HG03565 (cell line): ENCODE results near the gene MUC5AC.

Experiments used
- ATAC-seq: cut with Tn5 transposase; IDR thresholded peaks from one replicate; pipeline ENCODE4 v1.9.1; 2021; ENCODE audit warnings: mild to moderate bottlenecking, moderate library complexity; ENCODE audit not compliant: unreplicated experiment

Gene MUC5AC

DNA sequence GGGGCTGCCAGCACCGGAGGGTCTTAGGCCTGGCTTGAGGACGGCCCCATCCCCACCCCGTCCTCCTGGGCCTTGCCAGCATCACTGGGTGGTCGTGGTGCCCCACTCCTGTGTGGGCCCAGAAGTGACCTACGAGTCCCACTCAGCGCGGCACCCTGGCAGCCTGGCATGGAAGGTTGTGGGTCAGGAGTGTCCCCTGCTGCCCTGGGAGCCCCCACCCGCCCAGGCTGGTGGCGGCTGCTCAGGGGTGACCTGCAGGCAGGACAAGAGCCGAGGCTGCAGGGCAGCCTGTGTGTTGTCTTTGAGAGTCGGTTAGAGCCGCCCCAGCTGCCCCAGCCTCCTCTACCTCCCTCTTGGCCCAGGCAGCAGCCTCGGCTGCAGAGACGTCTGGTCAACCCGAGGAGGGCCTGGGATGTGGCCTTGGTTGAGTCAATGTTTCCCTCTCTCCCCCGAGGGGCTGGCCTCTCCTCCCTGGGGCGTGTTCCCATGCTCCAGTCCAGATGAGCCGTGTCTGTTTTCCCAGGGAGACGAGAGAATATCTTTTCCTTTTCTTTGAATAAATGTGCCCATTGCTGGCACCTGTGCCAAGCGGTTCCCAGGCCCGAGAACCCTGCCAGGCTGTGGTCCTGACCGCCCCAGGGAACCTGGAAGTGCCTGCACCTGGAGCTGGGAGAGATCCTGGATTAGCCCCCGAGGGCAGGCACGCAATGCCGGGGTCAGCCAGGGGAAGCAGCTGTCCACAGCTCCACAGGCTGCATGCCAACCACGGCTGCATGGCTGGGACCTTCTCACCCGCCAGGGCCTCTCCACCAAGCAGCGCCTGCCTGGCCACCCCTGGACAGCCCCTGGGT lies 35.7 kb upstream of the MUC5AC start:
- ATAC-seq = no peak

DNA sequence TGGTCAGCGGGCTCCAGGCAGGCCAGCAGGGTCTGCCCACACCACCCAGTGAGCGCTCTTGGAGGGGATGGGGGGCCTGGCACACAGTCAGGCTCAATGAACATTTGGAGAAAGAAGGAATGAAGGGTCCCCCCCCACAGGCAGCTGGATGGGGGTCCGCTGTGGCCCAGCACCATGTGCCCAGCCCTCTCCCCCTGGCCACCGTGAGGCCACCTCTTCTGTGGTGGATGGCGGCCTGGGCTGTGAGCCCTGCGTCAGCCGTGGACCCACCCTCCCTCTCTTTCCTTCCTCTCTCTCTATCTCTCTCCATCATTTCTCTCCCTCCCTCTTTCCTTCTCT lies 35.1 kb upstream of the MUC5AC start:
- ATAC-seq = no peak

DNA sequence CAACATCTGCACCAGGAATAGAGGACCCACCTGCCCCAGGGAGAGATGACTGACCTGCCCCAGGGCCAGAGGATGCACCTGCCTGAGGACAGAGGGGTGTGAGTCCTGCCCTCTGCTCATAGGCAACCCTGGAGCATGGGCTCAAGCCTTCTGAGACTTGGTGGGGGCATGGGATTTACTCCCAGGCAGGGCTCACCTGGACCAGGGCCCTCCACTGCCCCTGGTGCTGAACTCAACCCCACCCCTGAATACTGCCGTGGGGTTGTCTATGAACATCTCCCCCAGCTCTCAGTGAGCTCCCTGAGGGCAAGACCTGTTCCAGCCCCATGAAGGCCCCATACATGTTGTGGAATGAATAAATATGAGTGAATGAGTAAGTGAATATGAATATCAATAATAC lies 33.8 kb upstream of the MUC5AC start:
- ATAC-seq = no peak

DNA sequence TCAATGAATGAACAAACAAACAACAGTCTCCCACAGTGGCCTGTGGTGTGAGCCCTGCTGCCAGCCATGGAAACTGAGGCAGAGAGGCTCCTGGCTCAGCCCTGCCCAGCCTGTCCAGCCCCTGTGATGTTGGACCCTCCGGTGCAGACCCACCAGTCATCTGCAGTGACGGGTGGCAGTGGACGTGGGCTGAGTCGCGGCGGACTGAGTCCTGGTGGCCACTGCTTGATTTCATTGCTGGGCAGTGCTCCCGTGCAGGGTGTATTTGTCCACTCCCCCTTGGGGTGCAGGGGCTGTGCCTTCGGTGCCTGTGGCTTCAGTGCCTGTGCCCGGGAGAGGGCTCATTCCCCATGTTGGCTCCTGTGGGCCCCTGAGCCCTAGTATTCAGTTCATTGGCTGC lies 31.9 kb upstream of the MUC5AC start:
- no peak for ATAC-seq

DNA sequence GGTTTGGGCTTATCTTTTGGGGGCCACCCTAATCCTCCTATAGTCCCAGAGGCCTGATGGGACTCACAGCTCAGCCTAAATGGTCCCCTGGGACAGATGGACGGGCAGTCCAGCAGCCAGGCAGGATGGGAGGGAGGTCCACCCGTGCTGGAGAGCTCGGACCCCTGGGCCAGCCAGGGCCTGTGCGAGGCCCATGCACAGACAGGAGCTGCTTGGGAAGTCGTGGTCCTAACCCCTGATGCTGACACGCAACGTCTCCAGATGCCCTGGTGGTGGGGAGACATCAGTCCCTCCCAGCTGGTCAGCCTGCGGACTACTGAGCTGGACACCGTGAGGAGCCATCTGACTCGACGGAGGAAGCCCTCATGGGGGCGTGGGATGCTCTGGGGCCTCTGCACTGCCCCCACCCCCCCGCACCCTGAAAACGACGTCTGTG lies 31.2 kb upstream of the MUC5AC start:
- no peak for ATAC-seq

DNA sequence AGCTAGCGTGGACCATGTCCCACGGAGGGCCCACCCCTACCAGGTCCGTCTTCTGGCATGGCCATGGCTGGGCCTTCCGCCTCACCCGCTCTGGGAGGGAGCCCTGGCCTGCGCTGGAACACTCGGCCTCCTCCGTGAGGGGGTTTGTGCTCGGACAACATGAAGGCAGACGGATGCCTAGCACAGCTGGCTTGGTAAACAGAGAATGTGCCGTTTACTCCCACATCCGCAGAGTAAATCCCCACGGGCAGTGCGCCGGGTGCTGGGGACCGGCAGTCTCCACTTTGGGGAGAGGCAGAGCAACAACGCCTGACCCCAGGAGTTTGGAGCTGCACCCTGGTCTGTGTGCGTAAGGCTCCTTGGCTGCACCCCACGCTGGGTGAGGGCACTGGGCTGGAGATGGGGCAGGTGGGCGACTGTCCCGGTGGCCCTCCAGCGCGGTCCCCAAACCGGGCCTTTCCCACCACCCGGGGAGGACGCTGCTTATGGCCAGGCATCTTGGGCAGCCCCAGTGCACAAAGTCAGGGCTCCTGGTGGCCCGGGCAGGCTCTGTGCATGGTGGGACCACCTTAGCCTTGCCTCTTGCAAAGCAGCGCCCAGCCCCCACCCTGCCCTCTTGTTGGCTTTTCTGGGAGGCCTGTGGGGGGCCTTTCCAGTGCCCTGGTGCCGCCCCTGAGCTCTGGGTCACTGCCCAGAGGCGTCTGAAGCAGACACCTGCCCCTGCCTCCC lies 30.7 kb upstream of the MUC5AC start:
- ATAC-seq = no peak

DNA sequence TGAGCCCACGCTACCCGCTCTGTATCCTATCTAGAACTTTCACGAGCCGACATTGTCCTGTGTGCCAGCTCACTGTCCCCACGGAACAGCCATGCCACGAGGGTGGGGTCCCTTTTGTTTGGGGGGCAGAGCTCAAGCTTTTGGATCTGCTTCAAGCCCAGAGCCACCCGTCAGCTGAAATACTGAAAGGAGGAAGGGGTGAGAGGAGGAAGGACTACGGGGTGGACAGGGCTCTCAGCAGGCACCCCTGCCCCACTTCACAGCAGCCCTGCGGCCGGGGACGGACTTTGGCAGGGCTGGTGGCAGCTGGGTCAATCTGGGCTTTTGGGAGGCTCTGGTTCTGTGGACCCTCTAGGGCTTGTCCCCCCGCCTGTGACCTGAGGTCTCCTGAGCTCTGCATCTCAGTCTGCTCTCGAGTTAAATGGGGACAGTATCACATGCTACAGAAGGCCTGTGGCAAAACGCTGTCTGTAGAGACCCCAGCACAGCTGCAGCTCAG lies 30.0 kb upstream of the MUC5AC start:
- ATAC-seq = no peak

DNA sequence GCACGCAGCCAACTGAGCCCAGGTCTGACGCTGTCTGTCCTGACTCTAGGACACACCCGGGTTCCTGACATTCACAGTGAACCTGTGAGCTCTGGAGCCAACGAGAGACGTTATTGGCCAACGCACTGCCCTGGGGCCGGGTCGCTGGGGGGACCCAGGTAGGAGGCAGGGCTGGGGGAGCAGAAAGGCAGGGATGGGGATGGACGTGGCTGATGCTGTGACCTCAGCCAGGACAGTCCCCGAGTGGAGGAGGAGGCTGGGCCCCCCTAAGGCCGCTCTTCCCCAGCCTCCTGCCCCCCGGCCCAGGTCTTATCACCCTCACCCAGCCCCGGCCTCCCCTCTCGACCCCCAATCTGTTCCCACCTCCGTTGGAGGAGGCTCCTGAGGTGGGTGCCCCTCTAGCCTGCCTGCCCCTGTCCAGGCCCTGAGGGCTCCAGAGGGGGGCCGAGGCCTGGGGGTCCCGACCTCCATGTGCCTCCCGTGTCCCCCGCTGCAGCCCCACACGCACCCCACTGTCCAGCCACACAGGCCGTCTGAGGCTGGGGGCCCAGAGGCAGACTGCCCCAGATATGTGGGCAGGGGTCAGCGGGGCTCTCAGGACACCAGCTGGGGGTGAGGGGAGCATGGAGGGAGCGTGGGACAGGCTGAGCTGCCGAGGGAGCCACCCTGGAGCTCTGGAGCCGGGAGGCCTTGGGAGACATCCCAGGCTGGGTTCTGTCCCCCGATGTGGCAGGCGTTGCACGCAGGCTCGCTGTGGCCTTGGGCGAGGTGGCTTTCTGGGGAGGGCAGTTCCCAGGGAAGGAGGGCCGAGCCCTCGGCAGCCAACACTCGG lies 29.2 kb upstream of the MUC5AC start:
- ATAC-seq = no peak

DNA sequence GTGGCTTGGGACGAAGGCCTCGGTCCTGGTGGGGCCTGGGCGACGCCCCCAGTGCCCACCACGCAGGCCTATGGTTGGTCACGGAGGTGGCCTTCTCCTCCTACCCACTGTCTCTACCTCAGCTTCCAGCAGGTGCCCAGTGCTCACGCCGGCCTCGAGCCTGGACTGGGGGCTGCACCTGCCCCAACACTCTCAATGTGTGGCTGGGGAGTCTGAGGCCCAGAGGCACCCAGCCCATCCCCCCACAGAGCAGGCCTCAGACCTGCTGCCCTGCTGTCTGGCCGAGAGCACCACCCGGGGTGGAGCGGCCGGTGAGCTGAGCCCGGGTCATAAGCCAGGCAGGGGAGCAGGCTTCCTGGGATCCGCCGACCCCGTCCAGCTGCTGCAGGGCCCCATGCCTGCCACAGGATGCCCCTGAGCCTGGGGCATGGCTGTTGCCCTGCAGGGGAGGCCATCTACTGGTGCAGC lies 28.6 kb upstream of the MUC5AC start:
- ATAC-seq = no peak

DNA sequence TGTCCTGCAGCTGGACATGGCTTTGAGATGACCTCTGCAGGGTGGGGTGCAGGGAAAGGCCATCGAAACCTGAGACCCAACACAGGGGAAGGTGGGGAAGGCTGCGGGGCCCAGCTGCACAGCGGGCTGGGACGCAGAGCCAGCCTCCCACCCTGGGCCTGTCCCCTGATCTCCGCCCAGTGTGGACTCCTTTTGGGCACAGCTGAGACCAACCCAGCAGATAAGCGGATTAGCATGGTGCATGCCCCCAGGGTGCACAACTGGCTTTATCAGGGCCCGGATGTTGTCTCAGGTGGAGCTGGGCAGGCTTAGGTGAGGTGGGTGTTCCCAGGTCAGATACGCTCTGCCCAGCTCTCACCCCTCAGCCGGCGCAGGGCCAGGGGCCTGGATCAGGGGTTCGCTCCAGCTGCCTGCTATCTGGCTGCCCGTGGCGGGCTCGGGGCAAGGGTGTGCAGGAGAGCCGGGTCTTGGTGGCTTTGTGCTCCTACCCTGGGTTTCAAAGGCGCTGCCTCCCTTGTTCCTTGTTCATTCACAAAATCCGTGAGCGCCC lies 28.1 kb upstream of the MUC5AC start:
- no peak for ATAC-seq

DNA sequence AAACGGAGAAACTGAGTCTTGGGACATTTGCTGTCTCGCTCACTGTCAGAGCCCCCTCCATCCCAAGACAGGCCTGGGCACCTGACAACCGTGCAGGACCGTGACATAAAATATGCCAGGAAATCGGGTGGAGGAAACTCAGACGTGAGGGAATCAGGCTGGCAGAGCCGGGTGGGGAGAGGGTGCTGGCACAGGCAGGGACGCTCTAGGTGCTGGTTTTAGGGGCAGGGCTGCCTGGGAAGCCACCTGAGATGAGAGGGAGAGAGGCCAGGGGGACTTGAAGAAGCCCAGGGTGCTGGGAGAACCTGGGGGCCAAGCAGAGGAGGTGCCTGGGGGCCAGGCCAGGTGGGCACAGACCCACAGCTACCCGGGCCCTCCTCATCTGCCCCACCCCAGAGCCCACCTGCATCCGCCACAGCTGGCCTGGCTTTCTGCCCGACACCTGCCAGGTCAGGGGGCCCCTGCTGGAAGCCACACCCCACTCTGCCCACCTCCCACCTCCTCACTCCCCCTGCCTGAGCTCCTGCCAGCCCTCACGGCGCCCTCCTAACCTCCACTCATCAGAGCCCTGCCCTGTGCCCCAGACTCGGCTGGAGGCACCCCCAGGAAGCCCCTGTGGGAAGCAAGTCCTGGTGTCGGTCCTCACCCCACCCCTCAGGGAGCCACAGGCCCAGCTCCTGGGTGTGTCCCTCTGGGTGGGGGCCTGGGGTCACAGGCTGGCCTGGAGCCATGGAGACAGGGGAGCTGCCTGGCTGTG lies 27.3 kb upstream of the MUC5AC start:
- no peak for ATAC-seq

DNA sequence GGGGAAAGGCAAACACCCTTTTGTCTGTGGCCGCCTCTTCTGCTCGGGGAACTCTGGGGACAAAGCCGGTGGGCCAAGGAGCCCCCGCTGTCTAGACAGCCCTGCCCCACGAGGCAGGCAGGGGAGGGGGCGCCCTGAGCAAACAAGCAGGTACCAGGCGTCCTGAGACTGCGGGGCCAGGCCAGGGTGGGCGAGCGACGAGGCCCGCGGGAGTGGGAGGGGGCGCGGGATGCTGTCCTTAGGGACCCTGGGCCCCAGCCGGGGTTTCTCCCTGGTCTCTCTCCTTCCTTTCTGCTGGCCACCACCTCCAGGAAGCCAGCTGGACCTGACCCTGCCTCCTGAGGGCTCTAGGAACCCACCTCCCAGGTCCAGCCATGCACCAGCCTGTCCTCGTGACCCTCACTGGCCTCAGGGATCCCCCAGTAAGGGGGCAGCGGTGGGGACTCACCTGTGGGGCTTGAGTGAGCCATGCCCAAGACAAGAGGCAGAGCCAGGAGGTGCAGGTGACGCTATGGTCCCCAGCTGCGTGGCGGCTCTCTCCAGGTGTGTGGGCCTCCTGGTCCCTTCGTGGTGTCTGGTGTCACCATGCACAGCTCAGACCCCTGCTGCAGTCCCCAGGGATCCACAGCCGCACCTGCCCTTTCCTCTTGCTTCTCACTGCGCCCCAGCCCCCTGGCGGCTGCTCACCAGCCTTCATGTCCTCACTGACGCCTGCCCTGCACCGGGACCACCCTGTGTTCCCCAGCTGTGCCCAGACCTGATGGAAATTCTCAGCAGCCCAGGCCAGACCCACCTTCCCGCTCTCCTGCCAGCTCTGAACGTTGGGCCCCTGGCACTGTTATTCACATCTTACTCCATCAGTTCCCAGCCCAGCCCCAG lies 26.5 kb upstream of the MUC5AC start:
- ATAC-seq = no peak

DNA sequence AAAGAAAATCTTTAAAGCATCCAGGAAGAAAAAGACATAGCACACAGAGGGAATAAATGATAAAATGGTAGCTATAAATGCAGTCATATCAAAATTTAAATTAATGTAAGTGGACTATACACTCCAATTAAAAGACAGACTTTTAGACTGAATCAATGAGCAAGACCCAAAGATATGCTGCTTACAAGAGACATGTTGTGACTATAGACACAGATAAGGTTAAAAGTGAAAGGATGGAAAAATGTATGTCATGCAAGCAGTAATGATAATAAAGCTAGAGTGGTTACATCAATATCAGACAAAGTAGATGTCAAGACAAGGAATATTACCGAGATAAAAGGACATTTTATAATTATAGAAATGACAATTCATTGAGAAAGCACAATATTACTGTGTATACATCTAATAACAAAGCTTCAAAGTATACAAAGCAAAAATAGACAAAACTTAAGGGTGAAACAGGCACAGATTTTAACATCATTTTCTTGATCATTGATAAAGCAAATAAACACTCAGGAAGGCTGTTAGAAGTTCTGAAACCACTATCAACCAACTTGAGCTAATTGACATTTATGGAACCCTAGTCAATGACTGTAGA lies 22.8 kb upstream of the MUC5AC start:
- no peak for ATAC-seq

DNA sequence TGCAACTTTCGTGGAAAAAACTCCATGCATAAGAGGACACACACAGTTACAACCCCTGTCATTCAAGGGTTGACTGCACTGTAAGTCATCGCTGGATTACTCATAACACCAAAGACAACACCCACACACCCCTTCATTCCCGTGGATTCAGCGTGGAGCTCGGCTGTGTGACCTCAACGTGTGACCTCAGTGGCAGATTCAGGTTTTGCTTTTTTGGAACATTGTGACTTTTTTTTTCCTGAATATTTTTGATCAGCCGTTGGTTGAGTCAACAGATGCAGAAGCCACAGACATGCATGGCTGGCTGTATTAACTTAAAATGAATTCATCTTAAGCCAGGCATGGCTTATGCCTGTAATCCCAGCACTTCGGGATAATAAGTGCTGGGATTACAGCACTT lies 19.7 kb upstream of the MUC5AC start:
- ATAC-seq = no peak

DNA sequence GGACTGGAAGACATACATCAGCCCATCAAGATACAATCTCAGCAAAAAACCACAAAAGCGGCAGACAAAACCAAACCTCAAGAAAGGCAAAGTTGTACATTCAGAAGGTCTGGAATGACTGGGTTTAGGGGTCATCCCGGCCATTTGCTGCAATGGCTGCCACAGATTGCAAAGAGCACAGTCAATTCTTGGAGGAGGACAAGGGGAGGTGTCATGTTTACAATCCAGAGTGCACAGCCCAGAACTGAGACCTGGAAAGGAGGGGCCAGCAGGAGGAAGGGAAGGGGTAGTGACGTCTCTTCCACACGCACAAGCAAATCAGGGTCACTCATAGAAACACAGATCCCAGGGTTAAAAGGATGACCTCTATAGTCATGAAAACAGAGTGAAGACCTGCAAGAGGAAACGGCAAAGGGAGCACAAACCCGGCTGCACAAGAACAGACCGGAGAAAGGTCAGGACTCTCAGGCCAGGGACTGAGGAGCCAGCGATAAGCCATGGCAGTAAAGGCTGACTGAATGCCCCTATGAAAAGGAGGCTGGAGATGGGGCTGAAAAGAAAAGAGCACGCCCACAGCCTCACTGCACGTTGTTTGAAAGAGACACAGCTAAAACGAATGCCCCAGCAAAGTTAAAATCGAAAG lies 18.2 kb upstream of the MUC5AC start:
- no peak for ATAC-seq

DNA sequence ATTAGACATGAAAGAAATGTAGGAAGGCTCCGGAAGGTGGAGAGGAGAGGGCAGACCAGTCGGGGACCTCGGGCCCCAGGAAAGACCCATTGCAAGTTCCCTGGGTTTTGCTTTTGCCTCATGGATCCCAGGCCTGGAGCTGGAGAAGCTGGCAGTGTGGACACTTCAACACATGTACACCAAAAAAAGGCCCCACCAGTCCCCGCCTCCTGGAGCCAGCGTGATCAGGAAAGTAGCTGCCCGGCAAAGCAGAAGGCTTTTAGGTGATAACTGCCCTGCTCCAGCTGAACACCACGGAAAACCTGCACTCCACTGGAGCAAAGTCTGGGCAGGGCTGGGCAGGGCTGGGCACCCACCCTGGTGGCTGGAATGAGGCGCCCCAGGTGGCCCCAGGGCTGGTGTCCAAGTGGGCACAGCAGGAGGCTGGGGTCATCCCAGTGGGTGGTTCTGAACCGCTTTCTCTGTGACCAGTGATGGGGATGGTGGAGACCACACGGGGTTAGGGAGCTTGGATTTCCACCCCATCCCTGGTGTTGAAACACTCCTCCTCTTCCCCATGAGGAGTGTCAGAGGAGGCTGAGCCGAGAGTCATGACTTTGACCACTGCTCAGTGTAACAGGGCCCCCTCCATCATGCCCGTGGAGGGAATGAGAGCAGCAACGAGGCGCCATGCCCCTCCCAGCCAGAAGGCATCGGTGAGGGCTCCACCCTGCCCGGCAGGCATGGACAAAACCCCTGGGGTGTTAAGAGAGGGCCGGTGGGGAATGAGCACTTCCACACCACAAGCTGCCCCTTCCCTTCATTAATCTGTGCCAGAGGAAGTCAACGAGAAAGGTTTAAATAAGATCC lies 16.9 kb upstream of the MUC5AC start:
- ATAC-seq = no peak

DNA sequence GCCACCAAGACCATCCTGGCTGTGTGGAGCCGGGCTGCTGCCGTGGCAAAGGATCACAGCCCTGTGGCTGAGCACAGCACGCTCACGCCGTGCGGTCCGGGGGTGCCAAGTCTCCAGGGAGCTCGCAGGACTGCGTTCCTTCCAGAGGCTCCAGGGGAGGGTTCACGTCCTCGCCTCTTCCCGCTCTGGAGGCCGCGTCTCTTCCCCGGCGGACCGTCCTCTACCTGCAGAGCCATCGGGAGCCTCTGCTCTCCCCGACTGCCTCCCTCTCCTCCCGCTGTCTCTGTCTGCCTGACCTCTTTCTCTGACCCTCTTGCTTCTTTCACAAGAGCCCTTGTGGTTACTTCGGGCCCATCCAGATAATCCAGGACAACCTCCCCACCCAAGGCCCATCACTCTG lies 11.4 kb upstream of the MUC5AC start:
- no peak for ATAC-seq

DNA sequence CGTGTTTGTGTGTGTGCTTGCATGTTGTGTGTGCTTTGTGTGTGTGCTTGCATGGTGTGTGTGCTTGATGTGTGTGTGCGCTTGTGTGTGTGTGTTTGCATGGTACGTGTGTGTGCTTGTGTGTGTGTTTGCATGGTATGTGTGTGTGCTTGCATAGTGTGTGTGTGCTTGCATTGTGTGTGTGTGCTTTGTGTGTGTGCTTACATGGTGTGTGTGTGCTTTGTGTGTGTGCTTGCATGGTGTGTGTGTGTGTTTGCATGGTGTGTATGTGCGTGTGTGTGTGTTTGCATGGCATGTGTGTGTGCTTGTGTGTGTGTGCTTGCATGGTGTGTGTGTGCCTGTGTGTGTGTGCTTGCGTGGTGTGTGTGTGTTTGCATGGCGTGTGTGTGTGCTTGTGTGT lies 10.0 kb upstream of the MUC5AC start:
- ATAC-seq = no peak
